Fibroblast of skin of back (primary cell): ENCODE results near the gene PDE9A.
"Not testable (repeated sequence)": the region's sequence is repeated elsewhere in the genome, so short reads cannot be mapped to it uniquely, and the experiment has no call there.

ENCODE experiments used
- DNase-seq: peaks from one replicate; pipeline ENCODE4 v3.0.0-alpha.2; 2013

The PDE9A gene

GRCh38 chr21:42807938-42808613 lies 154.7 kb downstream of the PDE9A start:
- DNase-seq = no peak

- DNase-seq = no peak
These were observed 155.8 kb downstream of the PDE9A start for GRCh38 chr21:42809171-42809570.

- no peak for DNase-seq
These were observed 156.4 kb downstream of the PDE9A start for GRCh38 chr21:42809577-42810475.

GRCh38 chr21:42811960-42812359 lies 158.5 kb downstream of the PDE9A start:
- no peak for DNase-seq

GRCh38 chr21:42812528-42813241 lies 159.3 kb downstream of the PDE9A start:
- not testable (repeated sequence) for DNase-seq

GRCh38 chr21:42815217-42815616 lies 161.8 kb downstream of the PDE9A start:
- DNase-seq = no peak

GRCh38 chr21:42818328-42818749 lies 164.9 kb downstream of the PDE9A start:
- peak; percentile 43 for DNase-seq

- DNase-seq = no peak
These were observed 166.6 kb downstream of the PDE9A start for GRCh38 chr21:42819861-42820615.

GRCh38 chr21:42820616-42821465 lies 167.4 kb downstream of the PDE9A start:
- no peak for DNase-seq
